Retina (tissue), 1 donor: ENCODE results near the gene GTF2F1.
"Not testable (repeated sequence)": the region's sequence is repeated elsewhere in the genome, so short reads cannot be mapped to it uniquely, and the experiment has no call there.

Experiments
- DNase-seq: peaks from one replicate; pipeline ENCODE4 v3.0.0-alpha.2; 2016

Gene GTF2F1

DNA sequence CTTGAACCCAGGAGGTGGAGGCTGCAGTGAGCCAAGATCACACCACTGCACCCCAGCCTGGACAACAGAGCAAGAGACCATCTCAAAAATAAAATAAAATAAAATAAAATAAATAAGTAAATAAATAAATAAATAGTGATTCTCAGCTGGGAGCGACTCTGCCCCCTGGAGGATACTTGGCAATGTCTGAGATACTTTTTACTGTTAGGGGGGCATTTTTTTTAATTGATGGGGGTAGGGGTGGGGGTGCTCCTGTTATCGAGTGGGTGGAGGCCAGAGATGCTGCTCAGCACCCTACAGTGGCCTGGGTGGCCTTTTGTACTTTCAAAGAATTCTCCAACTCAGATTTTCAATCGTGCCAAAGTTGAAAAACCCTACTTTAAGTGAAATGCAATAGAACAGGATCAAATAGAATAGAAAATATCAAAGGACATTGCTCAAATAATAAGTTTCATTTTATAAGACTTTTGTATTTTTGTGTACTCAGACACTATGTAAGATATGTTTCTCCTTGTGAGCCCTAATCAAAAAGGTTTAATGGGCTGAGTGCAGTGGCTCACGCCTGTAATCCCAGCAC, 38.8 kb downstream of the GTF2F1 start:
- no peak for DNase-seq

DNA sequence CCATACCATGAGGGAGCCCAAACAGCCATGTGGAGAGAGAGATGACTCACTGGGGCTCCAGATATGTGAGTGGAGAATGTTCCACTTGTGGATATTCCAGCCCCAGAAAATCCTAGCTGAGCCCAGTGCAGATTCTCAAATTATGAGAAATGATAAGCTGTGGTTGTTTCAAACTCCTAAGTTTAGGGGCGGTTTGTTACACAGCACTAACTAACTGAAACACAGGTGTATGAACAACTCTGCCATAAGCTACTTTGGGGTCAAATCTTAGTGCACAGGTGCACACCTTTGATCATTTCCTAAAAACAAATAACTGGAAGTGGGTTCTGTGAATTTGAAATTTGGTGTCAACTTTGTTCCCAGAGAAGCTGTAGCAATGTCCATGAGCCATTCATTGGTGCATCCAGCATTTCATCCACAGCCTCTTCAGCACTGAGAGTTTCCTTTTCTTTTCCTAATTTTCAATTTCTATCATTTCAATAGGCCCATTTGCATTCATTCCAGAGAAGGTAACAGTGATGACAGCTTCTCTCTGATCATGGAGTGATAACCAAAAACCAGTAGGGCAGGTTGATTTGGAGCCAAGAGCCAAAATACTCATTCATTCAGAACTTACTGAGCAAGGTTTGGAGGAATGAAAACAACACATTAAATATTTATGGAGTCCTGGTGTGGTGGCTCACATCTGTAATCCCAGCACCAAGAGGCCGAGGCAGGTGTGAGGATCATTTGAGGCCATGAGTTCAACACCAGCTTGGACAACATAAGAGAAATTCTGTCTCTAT, 40.4 kb downstream of the GTF2F1 start:
- DNase-seq: no peak

DNA sequence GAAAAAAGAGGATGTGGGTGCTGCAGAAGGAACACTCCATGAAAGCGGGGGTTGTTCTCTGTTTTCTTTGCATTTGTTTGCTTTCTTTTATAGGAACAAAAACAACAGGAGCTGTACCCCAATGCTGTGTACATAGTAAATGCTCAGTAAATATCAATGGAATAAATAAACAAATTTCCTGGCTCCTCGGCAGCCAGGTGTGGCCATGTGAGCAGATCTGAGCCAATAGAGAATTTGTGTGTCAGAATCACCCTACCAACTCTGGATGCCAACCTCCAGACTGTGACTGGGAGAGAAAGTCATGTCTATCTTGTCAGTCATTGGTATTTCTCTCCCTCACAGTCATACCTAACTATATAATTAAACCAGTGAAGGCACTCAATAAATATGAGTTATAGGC, 42.3 kb downstream of the GTF2F1 start:
- DNase-seq: no peak

DNA sequence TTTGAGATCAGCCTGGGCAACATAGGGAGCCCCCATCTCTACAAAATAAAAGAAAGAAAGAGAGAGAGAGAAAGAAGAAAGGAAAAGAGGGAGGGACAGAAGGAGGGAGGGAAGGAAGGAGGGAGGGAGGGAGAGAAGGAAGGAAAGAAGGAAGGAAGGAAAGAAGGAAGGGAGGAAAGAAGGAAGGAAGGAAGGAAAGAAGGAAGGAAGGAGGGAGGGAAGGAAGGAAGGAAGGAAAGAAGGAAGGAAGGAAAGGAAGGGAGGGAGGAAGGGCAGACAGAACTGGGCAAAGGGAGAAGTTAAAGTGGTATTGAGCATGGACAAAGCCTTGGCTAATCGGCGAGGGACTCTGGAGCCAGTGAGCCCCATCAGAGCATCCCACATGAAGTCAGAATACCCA, 43.7 kb downstream of the GTF2F1 start:
- not testable (repeated sequence) for DNase-seq

DNA sequence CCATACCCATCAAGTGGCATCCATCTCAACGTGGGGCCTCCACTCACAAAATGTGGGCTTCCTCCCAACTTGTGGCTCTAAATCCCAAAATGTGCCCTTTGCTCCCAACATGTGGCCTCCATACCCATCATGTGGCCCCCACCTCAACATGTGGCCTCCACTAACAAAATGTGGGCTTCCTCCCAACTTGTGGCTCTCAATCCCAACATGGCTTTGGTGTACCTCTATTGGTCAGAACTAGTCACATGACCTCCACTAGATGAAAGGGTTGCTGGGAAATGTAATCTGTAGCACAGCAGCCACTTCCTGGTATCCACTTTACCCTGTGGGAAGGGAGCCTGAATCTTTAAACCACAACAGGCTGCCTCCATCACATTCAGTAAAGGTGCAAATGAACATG, 49.5 kb downstream of the GTF2F1 start:
- no peak for DNase-seq

DNA sequence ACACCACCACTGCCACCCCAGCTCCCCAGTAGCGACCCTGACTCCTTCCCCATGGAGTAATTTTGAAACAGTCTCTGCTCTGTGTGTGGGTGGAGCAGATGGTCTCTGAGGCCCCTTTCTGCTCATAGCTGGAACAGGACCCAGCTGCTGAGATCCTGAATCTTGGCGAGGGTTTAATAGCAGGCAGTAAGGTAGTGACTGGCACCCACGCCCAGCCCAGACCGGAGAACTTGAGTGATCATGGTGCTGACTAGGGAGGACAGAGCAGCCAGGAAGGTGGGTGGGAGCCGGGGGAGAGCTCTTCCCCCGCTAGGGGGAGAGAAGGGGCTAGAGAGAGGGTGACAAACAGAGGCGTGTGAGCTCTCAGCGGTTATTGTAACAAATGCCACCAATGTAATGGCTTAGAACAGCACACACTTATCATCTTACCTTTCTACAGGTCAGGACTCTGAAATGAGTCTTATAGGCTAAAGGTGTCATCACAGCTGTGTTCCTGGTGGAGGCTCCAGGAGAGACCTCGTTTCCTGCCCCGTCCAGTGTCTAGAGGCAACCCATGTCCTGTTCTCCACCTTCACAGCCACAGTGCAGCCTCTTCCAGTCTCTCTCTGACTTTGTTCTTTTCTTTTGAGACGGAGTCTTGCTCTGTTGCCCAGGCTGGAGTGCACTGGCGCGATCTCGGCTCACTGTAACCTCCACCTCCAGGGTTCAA, 52.3 kb downstream of the GTF2F1 start:
- no peak for DNase-seq

DNA sequence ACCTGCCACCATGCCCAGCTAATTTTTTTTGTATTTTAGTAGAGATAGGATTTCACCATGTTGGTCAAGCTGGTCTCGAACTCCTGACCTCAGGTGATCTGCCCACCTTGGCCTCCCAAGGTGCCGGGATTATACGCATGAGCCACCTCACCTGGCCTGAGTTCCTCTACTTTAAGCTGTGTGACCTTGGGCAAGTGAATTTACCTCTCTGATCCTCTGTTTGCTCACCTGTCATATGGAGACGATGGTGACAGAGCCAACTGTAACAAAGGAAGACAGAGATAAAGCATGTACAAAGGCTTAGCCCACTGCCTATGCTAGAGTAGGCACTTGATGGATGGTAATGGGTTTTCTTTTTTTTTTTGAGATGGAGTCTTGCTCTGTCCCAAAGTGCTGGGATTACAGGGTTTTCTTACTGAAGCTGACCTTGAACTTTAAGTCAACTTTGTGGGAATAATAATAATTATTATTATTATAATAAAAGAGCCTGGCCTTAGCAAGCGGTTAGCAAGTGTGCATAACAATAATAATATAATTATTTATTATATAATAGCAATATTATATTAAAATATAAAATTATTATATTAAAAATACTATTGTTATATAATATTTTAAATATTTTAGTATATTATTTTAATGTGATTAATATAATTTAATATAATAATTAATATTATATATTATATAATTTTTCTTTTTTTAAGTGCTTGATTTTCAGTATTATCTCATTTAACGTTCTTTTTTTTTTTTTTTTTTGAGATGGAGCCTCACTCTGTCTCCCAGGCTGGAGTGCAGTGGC, 58.3 kb downstream of the GTF2F1 start:
- no peak for DNase-seq

DNA sequence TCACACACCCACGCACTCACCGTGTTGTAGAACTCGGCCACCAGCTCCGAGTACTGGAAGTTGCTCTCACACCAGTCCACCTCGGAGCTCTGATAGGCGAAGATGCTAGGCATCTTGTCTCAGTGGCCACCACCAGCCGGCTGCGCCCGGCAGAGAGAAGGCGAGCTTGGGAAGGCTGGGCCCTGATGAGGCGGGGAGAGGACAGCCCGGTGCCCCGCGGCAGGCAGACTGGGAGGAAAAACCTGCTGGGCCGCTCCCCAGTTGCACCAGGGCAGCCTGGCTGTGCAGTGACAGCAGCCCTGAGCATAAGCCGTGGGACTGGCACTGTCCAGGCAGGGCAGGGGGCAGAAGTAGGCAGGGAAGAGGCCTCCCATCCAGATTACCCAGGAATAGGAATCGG, 59.5 kb downstream of the GTF2F1 start, which contains the start of gene ACER1:
TSS of gene ACER1 (minus strand) at position 174 of the 400 bp plus-strand sequence. CDS start at position 113, 61 bp downstream.
- no peak for DNase-seq
